ENCODE measurements around the gene TTC28.
"Not testable (repeated sequence)": the region's sequence is repeated elsewhere in the genome, so short reads cannot be mapped to it uniquely, and the experiment has no call there.

- not testable (repeated sequence) for TF ChIP-seq CTCF, POLR2A (IDR thresholded peaks at IDR 0.05)
Observed at GRCh38 chr22:28089541-28089940, 590.1 kb downstream of the TTC28 start.
